Activated CD4-positive, alpha-beta T cell treated with anti-CD3 and anti-CD28 coated beads, Interleukin-2, amount 50 U/mL, for 4 hours (primary cell): ENCODE results near the gene C9orf78.
A peak's percentile ranks its signal among the peaks of the same experiment; 100 is the strongest.

Experiments
- DNase-seq, 2 experiments: peaks; one replicate each; pipeline ENCODE4 v3.0.0-alpha.2; 2020

C9orf78 gene

DNA sequence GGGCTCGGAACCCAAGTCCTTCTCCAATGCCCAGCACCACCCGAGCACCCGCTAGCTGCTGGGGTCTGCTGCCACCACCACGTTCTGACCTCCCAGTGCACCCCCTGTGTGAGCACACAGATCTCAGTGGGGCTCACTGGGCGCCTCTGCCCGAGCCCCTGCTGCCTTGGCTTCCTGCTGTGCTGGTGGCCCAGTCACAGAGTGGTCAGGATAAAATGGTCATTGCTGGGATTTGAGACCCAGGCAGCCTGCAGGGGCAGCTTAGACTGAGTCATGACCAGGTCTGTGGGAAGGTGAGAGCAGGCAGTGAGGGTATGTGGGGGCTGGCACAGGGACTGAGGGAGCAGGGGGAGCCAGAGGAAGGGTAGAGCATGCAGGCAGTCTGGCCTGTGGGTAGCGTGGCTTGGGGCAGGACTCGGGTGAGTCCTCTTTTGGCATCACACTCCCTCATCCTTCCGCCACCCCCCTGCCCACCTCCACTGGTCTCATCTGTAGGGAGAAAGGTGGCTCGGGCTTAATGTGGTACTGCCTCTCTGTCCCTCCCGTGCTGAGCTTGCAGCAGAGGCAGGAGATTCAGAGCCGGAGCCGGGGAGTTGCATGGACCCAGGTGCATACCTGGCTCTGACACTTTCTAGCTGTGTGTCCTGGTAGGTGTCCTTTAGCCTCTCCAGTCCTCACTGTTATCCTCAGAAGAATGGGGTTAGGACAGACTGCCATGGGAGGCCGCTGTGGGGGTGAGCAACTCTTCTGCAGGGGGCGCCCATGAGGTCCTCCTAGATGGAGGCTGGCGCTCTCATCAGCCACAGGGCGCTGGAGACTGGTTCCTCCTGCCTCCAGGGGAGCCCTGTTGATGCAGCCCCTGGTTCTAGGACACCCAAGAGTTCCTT lies 32.3 kb upstream of the C9orf78 start:
- no peak for DNase-seq

GRCh38 chr9:129866394-129867135 lies 31.5 kb upstream of the C9orf78 start:
- peak in 1 of 2 experiments; percentile 46 for DNase-seq

- no peak for DNase-seq
Observed at GRCh38 chr9:129865668-129866320, 30.7 kb upstream of the C9orf78 start.

DNA sequence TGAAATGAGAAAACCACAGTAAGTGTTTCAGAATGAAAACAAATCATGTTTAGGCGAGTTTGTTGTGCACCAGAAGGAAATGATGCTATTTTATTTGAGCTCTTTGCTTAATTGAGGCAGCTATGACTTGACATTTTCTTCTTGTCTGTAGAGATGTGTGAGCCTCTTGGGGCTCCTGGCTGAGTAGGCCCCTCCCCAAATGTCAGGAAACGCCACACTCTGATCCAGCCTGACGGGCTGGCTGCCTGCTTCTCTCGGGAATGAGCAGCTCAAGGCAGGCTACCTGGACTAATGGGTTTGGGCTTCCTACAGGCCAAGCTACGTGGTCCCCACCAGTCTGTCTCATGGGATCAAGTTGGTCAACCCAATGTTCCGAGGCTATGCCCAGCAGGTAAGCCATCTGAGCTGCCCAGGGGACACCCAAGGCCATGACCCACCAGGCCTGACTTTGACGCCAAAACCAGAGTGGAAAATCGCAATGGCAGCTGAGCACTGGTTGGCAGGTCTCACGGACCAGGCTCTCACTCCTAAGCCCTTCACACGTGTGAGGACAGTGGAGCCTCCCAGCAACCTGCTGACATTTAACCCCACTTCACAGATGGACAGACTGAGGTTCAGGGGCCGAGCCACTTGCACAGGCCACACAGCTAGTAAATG lies 30.0 kb upstream of the C9orf78 start:
- DNase-seq: no peak

DNA sequence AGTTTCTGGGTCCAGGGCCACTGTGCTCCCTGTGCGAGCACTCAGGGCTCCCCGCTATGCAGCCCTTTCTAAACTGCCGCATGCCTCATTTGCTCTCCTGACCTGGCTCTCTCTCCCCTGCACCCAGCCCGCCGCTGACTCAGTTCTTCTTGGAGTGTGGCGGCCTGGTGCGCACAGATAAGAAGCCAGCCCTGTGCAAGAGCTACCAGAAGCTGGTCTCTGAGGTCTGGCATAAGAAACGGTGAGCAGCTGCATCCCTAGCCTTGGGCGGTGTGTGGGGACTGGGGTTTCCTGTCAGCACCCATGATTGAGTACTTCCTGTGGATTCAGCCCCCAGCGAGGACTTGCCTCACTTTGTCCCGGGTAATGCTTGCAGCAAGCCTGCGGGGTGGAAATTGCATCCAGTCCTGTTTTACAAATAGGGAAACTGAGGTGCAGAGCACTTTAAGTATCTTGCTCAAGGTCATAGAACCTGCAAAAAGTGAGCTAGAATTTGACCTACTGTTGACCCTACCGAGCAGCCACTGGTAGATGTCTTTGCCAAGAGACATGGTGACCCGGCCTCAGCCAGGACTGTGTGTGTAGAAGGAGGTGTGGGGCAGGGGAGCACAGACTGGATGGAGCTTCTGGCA lies 28.1 kb upstream of the C9orf78 start:
- DNase-seq: peak; percentile 53 to 59

GRCh38 chr9:129861447-129861827 lies 26.4 kb upstream of the C9orf78 start:
- DNase-seq: no peak

DNA sequence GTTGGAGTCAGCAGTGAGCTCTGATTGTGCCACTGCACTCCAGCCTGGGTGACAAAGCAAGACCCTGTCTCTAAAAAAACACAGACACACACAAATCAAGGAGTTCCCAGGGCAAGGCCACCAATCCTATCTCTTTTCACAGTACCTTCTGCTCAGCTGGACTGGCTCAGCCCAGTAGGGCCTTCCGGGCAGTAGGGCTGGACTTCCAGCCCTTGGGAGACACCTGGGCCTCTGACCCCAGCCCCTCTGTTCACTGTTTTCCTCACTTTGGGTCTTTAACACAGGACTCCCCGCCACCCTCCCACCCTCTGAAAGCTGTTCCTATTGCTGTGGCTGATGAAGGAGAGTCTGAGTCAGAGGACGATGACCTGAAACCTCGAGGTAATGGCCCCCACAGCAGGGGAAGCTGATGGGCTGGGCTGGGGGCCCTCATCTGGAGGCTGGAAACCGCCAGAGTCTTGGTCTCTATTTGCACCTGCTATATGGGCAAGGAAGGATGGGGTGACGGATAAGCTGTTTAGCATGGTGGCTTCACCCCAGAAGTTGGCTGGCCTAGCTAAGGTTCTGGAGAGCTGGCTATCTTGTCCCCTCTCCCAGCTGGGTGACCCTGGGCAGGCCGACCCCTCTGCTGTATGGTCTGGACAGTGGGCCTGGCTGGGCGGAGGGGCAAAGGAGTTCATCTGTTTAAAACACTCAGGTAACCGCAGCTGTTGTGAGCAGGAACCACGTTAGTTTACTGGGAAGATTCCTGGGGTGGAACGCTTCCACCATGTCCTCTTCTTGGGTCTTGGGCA lies 25.8 kb upstream of the C9orf78 start:
- no peak for DNase-seq

- no peak for DNase-seq
Observed at GRCh38 chr9:129858167-129858962, 23.3 kb upstream of the C9orf78 start.

- DNase-seq: no peak
Observed at GRCh38 chr9:129857207-129857606, 22.1 kb upstream of the C9orf78 start.

DNA sequence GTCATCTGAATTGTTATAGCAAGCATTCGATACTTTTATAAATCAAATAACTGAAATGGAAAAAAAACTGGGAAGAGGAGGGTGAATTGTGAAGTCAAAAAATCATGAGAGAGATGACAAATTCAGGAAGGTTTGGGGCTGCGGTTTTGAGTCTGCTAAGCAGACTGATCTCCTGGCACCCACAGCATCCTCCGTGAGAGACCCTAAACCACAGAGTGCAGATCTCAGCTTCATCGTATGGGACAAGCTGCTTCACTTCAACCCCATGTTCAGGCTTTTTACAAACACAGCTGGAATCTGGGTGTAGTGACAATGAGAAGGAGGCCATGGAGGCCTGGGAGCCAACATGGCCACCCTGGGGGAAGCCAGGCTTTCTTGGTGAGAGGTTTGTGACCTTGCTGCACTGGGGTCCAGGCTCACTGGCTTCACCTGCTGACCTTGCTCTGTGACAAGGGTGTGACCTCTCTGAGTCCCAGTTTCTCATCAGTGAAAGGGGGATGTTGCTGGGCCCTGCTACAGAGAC lies 19.6 kb upstream of the C9orf78 start:
- no peak for DNase-seq

DNA sequence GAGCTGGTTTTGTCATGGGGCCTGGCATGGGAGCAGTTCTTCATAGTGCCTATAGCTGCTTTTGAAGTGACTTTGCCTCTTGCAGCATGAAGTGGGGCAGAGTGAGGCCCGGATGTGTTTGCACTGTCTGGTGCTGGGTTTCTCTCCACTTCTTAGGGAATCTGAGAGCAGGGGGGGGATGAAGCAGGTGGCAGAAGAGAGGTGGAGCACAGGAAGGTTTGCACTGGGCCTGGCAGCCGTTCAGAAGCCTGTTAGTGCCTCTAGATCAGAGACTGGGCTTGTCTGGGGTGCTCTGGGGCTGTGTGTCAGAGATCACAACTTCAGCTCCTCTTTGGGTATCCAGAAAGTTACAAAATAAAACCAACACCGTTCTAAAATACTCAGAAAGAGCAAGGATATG lies 18.5 kb upstream of the C9orf78 start:
- no peak for DNase-seq

DNA sequence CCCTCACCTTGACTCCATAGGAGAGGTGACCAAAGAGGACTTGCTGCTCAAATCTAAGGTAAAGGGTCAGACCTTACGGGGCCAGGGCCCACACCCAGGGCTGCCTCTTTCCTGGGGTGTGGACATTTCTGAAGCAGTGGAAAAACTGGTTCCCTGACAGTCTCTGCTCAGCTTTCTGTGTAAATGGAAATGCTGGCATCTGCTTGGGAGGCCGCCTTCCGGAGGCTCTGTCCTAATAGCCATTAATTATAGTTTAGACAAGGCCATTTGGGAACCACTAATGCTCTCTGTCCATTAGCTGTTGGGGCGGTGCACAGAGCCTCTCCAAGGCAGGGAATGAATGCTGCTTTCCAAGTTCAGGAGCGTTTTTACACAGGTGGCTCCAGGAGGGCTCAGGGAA lies 17.5 kb upstream of the C9orf78 start:
- DNase-seq: no peak

DNA sequence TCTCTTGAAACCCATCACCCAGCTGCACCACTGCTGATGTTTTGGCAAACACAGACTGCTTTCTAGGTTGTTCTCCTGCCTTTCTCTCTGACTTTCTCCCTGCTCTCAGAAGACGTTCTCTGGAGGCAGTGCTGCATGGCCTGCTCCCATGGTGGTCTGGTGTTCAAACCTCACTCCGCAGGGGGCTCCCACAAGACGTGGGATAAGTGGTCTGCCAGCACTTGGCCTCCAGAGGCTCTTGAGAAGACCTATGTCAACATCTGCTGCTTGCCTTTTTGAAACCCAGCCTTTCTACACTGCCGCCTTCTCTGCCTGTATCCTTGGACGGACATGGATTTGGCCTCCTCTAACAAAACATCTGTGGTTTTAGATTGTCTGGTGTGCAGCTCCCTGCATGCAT lies 16.7 kb upstream of the C9orf78 start:
- DNase-seq: no peak

GRCh38 chr9:129850821-129851550 lies 15.9 kb upstream of the C9orf78 start:
- no peak for DNase-seq

GRCh38 chr9:129849901-129850300 lies 14.8 kb upstream of the C9orf78 start:
- no peak for DNase-seq

GRCh38 chr9:129848712-129849441 lies 13.8 kb upstream of the C9orf78 start:
- no peak for DNase-seq

DNA sequence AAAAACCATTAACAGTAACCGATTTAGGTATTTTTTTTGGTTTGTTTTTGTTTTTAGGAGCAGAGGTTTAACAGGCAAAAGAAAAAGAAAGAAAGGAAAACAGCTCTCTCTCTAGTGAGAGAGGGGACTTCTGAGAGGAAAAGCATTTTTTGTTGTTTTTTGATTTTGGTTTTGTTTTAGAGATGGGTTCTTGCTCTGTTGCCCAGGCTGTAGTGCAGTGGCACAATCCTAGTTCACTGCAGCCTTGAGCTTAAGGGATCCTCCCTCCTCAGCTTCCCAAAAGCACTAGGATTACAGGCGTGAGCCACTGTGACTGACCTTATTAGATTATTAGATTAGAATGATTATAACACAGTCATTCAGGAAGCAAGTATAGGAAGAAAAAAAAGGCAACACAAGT lies 10.3 kb upstream of the C9orf78 start:
- no peak for DNase-seq

DNA sequence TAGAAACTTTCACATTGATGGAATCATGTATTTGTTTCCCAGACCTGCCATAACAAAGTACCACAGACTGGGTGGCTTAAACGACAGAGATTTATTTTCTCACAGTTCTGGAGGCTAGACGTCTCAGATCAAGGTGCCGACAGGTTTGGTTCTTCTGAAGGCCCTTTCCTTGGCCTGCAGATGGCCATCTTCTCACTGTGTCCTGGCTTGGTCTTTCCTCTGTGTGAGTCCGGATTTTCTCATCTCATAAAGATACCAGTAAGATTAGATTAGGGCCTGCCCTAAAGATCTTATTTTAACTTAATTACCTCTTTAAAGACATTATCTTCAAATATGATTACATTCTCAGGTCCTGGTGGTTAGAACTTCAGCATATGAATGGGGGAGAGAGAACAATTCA lies 6.0 kb upstream of the C9orf78 start:
- no peak for DNase-seq

- no peak for DNase-seq
Observed at GRCh38 chr9:129840034-129840433, 5.0 kb upstream of the C9orf78 start.
